ENCODE data around the gene PPP2R2B. TPM values are rescaled to one million over a fixed set of nuclear protein-coding genes. Genes with fewer than 3 reads are reported as not detected.

Gene PPP2R2B
- 11.5 TPM for polyA plus RNA-seq (ENCODE audit: insufficient read length)
- long read RNA-seq, donor 1, full-length matches to known transcripts: 3 of 9 reads
- long read RNA-seq, donor 1, partial matches to known transcripts: 6 of 9 reads
- long read RNA-seq, donor 1, other reads (novel, unspliced or antisense): 0 of 9 reads
- long read RNA-seq, donor 2, full-length matches to known transcripts: 2 of 2 reads
- long read RNA-seq, donor 2, partial matches to known transcripts: 0 of 2 reads
- long read RNA-seq, donor 2, other reads (novel, unspliced or antisense): 0 of 2 reads
- long read RNA-seq, donor 3, full-length matches to known transcripts: 5 of 5 reads
- long read RNA-seq, donor 3, partial matches to known transcripts: 0 of 5 reads
- long read RNA-seq, donor 3, other reads (novel, unspliced or antisense): 0 of 5 reads
- long read RNA-seq, donor 4: 0 reads
- long read RNA-seq, donor 5, full-length matches to known transcripts: 2 of 2 reads
- long read RNA-seq, donor 5, partial matches to known transcripts: 0 of 2 reads
- long read RNA-seq, donor 5, other reads (novel, unspliced or antisense): 0 of 2 reads
- long read RNA-seq, donor 6, full-length matches to known transcripts: 4 of 4 reads
- long read RNA-seq, donor 6, partial matches to known transcripts: 0 of 4 reads
- long read RNA-seq, donor 6, other reads (novel, unspliced or antisense): 0 of 4 reads
- long read RNA-seq, donor 7, full-length matches to known transcripts: 7 of 7 reads
- long read RNA-seq, donor 7, partial matches to known transcripts: 0 of 7 reads
- long read RNA-seq, donor 7, other reads (novel, unspliced or antisense): 0 of 7 reads
- long read RNA-seq, donor 8, full-length matches to known transcripts: 1 of 1 reads
- long read RNA-seq, donor 8, partial matches to known transcripts: 0 of 1 reads
- long read RNA-seq, donor 8, other reads (novel, unspliced or antisense): 0 of 1 reads

DNA sequence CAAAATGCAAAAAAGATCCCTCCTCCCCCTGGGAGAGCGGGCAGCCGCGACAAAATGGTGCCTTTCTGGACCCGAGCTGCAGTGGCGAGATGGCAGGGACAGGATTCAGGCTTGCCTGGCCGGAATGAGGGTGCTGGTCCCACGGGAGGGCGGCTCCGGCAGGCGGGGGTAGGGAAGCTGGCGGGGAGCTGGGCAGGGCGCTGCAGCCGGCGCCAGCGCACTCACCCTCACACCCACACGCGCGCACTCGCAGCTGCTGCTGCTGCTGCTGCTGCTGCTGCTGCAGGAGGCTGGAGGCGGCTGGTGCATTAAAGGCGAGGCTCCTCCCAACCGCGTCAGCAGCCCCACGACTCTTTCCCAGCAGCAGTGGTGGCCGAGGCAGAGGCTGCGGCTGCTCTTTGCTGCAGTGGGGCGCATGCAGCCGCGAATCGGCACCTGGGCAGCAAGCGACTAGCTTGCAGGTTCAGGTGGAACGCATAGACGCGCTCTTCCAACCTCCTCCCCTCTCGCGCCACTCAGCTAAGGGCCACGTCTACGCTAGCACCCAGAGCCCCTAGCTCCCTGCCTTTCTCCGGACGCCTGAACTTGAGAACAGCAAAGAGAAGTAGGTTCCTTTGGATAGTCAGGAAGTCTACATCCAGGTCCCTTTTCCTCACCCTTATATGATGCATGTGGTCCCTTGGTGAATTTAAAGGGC lies at the start of gene PPP2R2B:
PPP2R2B (minus strand) TSS at position 282 of the 697 bp plus-strand sequence.
- DNase-seq: peak; percentile 51

DNA sequence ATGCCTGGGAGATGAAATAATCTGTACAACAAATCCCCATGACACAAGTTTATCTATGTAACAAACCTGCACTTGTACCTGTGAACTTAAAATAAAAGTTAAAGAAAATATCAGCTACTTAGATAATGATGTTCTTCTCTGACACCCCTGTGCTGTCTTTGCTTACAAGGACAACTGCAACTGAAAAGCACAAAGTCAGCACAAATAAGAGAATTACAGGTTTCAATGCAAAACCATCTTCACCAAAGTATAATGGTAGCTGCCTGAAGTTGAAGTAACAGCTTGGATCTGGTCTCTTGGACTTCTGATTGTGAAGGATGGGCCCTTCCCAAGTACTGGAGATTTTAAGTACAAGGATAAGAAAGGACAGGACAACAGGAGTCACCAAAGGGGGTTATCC lies 45.6 kb upstream of the PPP2R2B start:
- no peak for DNase-seq

GRCh38 chr5:146921225-146921624 lies 42.7 kb upstream of the PPP2R2B start:
- no peak for DNase-seq

DNA sequence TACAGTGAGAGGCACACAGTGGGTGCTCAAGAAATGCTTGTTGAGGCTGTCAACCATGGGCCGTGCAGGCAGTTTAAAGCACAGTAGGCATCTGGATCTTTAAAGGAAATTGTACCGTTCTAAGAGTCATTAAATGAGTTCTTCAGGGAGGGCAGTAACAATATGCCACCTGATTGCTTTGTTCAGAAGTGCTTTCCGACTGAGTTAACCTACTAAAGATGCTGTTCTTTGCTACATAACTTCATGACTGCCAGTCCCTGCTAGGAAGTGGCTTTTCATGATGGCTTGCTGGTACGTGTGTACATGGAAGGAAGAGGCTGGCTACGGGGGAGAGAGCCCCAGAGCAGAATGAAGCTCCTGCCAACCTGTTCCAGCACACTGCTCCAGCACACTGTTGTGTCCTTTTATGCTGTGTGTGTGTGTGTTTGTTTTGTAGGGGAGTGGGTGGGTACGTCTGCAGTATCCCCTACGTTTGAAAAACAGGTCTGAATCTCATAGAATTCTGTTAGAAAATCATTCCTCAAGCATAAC lies 41.9 kb upstream of the PPP2R2B start:
- no peak for DNase-seq

GRCh38 chr5:146919304-146919703 lies 40.7 kb upstream of the PPP2R2B start:
- peak; percentile 28 for DNase-seq

DNA sequence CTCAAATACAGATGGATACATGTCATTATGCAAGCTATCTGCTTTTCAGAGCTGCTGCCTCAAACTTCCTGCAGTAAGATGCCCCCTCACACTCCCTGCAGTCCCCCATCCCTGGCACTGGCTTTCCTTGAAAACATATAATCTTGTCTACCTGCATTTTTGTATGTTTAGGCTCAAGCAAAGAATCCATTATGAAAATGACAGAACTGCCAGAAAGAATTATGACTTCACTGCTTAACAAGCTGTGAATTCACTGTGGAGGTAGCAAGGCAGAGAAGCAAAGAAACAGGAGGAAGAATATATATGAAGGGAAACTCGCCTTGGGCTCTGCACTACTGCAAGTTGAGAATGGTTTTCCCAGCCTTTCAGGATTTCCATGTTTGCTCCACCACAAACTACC lies 39.4 kb upstream of the PPP2R2B start:
- no peak for DNase-seq

- no peak for DNase-seq
Observed at GRCh38 chr5:146912874-146913273, 34.3 kb upstream of the PPP2R2B start.

DNA sequence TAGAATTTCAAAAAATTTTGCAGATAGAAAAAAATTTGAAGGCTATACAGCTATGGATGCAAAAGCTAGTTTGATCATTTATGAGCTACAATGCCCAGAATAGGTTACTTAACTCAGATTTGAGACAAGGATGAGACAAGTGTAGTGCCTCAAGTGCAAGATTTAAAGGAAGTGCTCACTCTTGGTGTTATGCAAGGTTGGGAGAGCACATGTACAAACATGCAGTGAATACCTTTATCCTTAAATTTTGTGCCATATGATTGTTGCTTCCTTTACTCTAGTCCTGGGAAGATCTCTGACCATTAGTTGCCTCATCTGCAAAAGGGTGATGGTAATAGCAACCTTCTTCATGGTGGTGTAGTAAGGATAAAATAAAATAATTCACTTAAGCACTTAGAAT lies 31.7 kb upstream of the PPP2R2B start:
- DNase-seq: no peak

DNA sequence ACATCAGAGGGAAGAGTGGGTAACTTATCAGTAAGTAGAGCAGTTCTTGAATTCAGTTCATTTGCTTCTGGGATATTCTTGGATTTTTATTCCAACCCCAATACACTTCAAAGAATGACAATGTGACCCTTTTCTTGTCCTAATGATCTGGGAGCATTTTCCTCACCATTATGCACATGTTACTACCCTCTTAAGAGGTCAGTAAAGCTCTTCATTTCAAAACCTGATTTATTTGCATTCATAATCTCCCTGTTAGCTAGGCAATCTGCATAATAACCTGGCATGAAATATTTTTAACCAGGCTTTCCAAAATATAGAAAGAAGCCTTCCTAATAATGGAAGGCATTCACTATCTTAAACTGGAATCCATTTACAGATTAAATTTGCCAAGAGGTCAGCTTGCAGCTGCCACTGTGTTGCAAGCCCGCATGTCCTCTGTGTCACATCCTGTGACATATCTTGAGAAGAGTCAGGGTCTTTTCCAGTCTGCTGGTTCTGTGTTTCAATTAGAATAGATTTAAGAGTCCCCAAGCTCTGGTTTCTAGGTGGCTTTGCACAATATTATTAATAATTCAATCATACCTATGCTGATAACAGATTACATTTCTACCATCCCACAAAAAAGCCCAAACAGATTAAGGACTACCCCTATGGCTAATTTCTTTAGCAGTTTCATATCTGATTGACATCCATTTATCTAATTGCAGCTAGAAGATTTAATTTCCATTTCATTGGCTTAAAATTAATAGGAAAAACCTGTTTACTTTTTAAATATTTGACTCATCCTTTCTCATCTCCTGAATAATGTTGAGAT lies 30.9 kb upstream of the PPP2R2B start:
- DNase-seq: no peak

DNA sequence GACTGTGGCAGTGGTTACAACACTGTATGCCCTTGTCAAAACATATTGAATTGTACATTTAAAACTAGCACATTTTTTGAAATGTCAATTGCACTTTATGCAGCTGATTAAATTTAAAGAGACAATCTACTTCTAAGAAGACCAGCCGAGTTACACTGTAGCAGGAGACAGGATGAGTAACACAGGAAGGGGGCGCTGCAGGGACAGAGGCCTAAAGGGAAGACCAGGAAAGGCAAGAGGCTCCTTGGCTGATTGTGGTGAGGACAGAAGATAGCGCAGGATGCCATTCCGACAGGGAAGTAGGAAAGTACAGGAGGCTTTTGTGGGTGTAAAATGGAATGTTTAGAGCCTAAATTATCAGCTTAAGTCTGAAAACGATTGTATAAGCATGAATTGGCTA lies 28.2 kb upstream of the PPP2R2B start:
- DNase-seq: no peak

- DNase-seq: no peak
Observed at GRCh38 chr5:146904890-146905289, 26.3 kb upstream of the PPP2R2B start.

- no peak for DNase-seq
Observed at GRCh38 chr5:146903789-146904188, 25.2 kb upstream of the PPP2R2B start.

- no peak for DNase-seq
Observed at GRCh38 chr5:146902471-146902870, 23.9 kb upstream of the PPP2R2B start.

DNA sequence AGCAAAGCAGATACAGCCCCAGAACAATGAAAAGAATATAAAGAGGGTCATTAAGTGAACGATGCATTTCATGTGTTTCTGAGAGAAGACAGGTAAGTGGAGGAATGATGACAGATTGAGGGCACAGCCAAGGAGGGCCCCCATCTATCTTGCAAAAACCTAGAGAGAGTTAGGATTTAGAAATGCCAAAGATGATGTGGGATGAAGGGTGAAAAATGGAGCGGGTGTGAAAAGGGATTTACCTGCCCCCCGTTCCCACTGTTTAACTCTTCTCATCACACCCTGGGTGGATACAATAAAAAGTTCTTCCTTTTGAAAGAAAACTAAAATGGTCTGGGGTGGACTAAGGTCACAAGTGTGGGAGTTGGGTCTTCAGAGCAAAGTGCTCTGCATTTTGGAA lies 18.5 kb upstream of the PPP2R2B start:
- no peak for DNase-seq

GRCh38 chr5:146894753-146895521 lies 16.4 kb upstream of the PPP2R2B start:
- DNase-seq: no peak

- DNase-seq: no peak
Observed at GRCh38 chr5:146893991-146894390, 15.4 kb upstream of the PPP2R2B start.

DNA sequence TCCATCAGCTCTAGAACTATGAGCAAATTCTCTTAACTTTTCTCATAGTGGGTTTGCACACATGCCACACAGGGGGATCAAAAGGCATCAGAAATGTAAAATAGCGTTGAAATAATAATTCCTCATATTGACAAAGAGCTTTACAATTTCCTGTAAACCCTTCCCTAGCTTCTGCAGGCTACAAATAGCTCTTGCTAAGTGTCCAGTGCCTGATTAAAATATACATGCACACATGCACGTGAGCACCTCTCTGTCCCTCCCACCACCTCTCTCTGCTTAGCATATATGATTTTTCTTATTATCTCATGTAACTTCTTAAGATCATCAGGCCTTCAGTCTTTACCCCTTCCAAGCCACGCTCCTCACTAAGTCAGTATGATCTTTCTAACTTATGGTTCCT lies 13.7 kb upstream of the PPP2R2B start:
- DNase-seq: no peak

GRCh38 chr5:146891511-146891910 lies 13.0 kb upstream of the PPP2R2B start:
- DNase-seq: no peak

GRCh38 chr5:146890731-146891440 lies 12.3 kb upstream of the PPP2R2B start:
- DNase-seq: no peak

GRCh38 chr5:146890066-146890465 lies 11.5 kb upstream of the PPP2R2B start:
- DNase-seq: no peak
